Measurements from ENCODE around the gene PKNOX2.

PKNOX2 gene

GRCh38 chr11:125369808-125370207 is 205.3 kb downstream of the PKNOX2 start:
- no peak for DNase-seq

GRCh38 chr11:125370561-125371389 is 206.2 kb downstream of the PKNOX2 start:
- DNase-seq: no peak

- DNase-seq: no peak
These were observed 206.9 kb downstream of the PKNOX2 start for GRCh38 chr11:125371431-125371935.

GRCh38 chr11:125372088-125372487 is 207.5 kb downstream of the PKNOX2 start:
- no peak for DNase-seq

GRCh38 chr11:125372911-125373310 is 208.4 kb downstream of the PKNOX2 start:
- DNase-seq: no peak

- no peak for DNase-seq
These were observed 209.2 kb downstream of the PKNOX2 start for GRCh38 chr11:125373426-125374391.

GRCh38 chr11:125374398-125374797 is 209.8 kb downstream of the PKNOX2 start:
- no peak for DNase-seq

GRCh38 chr11:125375146-125375545 is 210.6 kb downstream of the PKNOX2 start:
- no peak for DNase-seq

- DNase-seq: no peak
These were observed 211.6 kb downstream of the PKNOX2 start for GRCh38 chr11:125376117-125376516.

- no peak for DNase-seq
These were observed 212.3 kb downstream of the PKNOX2 start for GRCh38 chr11:125376856-125377255.

GRCh38 chr11:125378083-125378482 is 213.5 kb downstream of the PKNOX2 start:
- DNase-seq: no peak

- no peak for DNase-seq
These were observed 214.0 kb downstream of the PKNOX2 start for GRCh38 chr11:125378571-125378970.

- no peak for DNase-seq
These were observed 215.0 kb downstream of the PKNOX2 start for GRCh38 chr11:125379565-125379964.

GRCh38 chr11:125379981-125380380 is 215.4 kb downstream of the PKNOX2 start:
- DNase-seq: no peak

GRCh38 chr11:125380756-125381445 is 216.3 kb downstream of the PKNOX2 start:
- DNase-seq: no peak

- no peak for DNase-seq
These were observed 217.0 kb downstream of the PKNOX2 start for GRCh38 chr11:125381499-125382044.

GRCh38 chr11:125382314-125382791 is 217.8 kb downstream of the PKNOX2 start:
- no peak for DNase-seq

- no peak for DNase-seq
These were observed 218.3 kb downstream of the PKNOX2 start for GRCh38 chr11:125382822-125383221.

- DNase-seq: no peak
These were observed 220.3 kb downstream of the PKNOX2 start for GRCh38 chr11:125384825-125385224.

GRCh38 chr11:125387901-125388300 is 223.3 kb downstream of the PKNOX2 start:
- no peak for DNase-seq

GRCh38 chr11:125388611-125389010 is 224.1 kb downstream of the PKNOX2 start:
- DNase-seq: no peak
